MCF 10A (cell line): Measurements from ENCODE around the gene CXCL16. TPM values are rescaled to one million over a fixed set of nuclear protein-coding genes. Genes with fewer than 3 reads are reported as not detected.

Source experiments
- BruUV-seq: library from RNA; stranded (reverse); fragments of 400-500 nt; replicated peaks from 2 replicates; lab custom pipeline; 2021; lab: Mats Ljungman, UMichigan
- CTCF ChIA-PET: fragments of 300-600 bp; sonication (Branson Sonifier 250); formaldehyde crosslinking; extraction: SDS; loops from one replicate; lab custom pipeline; 2021; ENCODE audit warnings: antibody characterized with exemption, inconsistent platforms; lab: Yijun Ruan, JAX
- POLR2A ChIA-PET: fragments of 300-600, 350-650 bp; sonication (Branson Sonifier 250); formaldehyde crosslinking; extraction: SDS; loops from one replicate; lab custom pipeline; 2020; ENCODE audit warnings: antibody characterized with exemption, inconsistent platforms; lab: Yijun Ruan, JAX
- DNase-seq: peaks from one replicate; pipeline ENCODE4 v3.0.0-alpha.2; 2018; ENCODE audit not compliant: unreplicated experiment
- H3K27ac Mint-ChIP-seq: one replicate; pipeline ENCODE4 v1.8.0; 2022; ENCODE audit warnings: mild to moderate bottlenecking, low read depth, mixed read lengths; ENCODE audit not compliant: unreplicated experiment
- H3K27me3 Mint-ChIP-seq: one replicate; pipeline ENCODE4 v1.8.0; 2022; ENCODE audit warnings: mixed read lengths; ENCODE audit not compliant: insufficient read depth, unreplicated experiment
- H3K36me3 Mint-ChIP-seq: one replicate; pipeline ENCODE4 v1.8.0; 2022; ENCODE audit warnings: mild to moderate bottlenecking, moderate library complexity, mixed read lengths; ENCODE audit not compliant: insufficient read depth, unreplicated experiment
- H3K4me1 Mint-ChIP-seq: one replicate; pipeline ENCODE4 v1.8.0; 2022; ENCODE audit warnings: mixed read lengths; ENCODE audit not compliant: insufficient read depth, unreplicated experiment
- H3K4me3 Mint-ChIP-seq: one replicate; pipeline ENCODE4 v1.8.0; 2022; ENCODE audit warnings: mild to moderate bottlenecking, moderate library complexity, mixed read lengths; ENCODE audit not compliant: unreplicated experiment
- H3K9me3 Mint-ChIP-seq: one replicate; pipeline ENCODE4 v1.8.0; 2022; ENCODE audit warnings: mixed read lengths; ENCODE audit not compliant: unreplicated experiment
- CTCF ChIP-seq: fragments of 200-600 bp; IDR thresholded peaks from one replicate; pipeline ENCODE4 v1.8.0; 2022; ENCODE audit warnings: antibody characterized with exemption, mild to moderate bottlenecking; ENCODE audit not compliant: unreplicated experiment
- intact Hi-C: fragments of 100-400 bp; cut with micrococcal nuclease; formaldehyde crosslinking; loops from 2 replicates; pipeline ENCODE4 v1.14.1; 2022
- total RNA-seq: library from RNA; stranded (reverse); gene quantifications from 2 replicates; pipeline ENCODE4 v1.2.3, GENCODE V29; 2022

CXCL16 gene
- total RNA-seq, 1 experiment from 2014 or later = 16.7 TPM

- intact Hi-C loops = no loop called here
- DNase-seq = no peak
- BruUV-seq = no TSS peak
- ChIA-PET CTCF (interaction anchor here (0.6 to 1.9 kb wide), 4 partner anchors 10 to 142 kb away, joined by 3 to 5 read pairs (median 4); no protein-coding TSS in a partner anchor), POLR2A (interaction anchor here (1.0 to 2.0 kb wide), 2 partner anchors 9 to 10 kb away, joined by 3 to 7 read pairs; partner anchors contain the start of gene GLTPD2)
- Mint-ChIP-seq H3K36me3 (no peaks in the 10 kb centered on the region), H3K27me3 (peaks cover 39% of the 10 kb centered on the region), H3K4me1 (no peaks in the 10 kb centered on the region), H3K27ac (no peak overlapping the region), H3K9me3 (no peaks in the 10 kb centered on the region), H3K4me3 (no peak overlapping the region)
- TF ChIP-seq CTCF = no peak
Observed at GRCh38 chr17:4780325-4780955, 40.7 kb upstream of the CXCL16 start.

- H3K9me3 Mint-ChIP-seq = no peaks in the 10 kb centered on the region
- POLR2A ChIA-PET = interaction anchor here (2.0 kb wide), 1 partner anchor 12 kb away, joined by 7 read pairs; the partner anchor contains the start of gene GLTPD2
- H3K36me3 Mint-ChIP-seq = no peaks in the 10 kb centered on the region
- H3K4me3 Mint-ChIP-seq = no peak overlapping the region
- H3K27me3 Mint-ChIP-seq = peaks cover 39% of the 10 kb centered on the region
- intact Hi-C loops = no loop called here
- no peaks in the 10 kb centered on the region for H3K4me1 Mint-ChIP-seq
- H3K27ac Mint-ChIP-seq = no peak overlapping the region
- TF ChIP-seq CTCF = no peak
- BruUV-seq = no TSS peak
- no peak for DNase-seq
- CTCF ChIA-PET = interaction anchor here (0.6 to 1.9 kb wide), 4 partner anchors 12 to 108 kb away, joined by 3 to 5 read pairs (median 3); no protein-coding TSS in a partner anchor
Observed at GRCh38 chr17:4777969-4778760, 38.4 kb upstream of the CXCL16 start.

- no peaks in the 10 kb centered on the region for H3K9me3 Mint-ChIP-seq
- H3K4me1 Mint-ChIP-seq = peaks cover 3% of the 10 kb centered on the region
- ChIA-PET CTCF (no interaction called here), POLR2A (no interaction called here)
- BruUV-seq = no TSS peak
- H3K4me3 Mint-ChIP-seq = no peak overlapping the region
- TF ChIP-seq CTCF = no peak
- DNase-seq = no peak
- peaks cover 22% of the 10 kb centered on the region for H3K27me3 Mint-ChIP-seq
- intact Hi-C loops = no loop called here
- no peaks in the 10 kb centered on the region for H3K36me3 Mint-ChIP-seq
- no peak overlapping the region for H3K27ac Mint-ChIP-seq
Observed at GRCh38 chr17:4772235-4772613, 32.5 kb upstream of the CXCL16 start.
